Aorta (tissue), 5 donors: ENCODE results near the gene NAA80. TPM values are rescaled to one million over a fixed set of nuclear protein-coding genes. Genes with fewer than 3 reads are reported as not detected.
A peak's percentile ranks its signal among the peaks of the same experiment; 100 is the strongest.

Source experiments
- ATAC-seq: fragments of 200-7000 bp; cut with Tn5 transposase; one replicate; pipeline ENCODE4 v1.9.1; 2022; ENCODE audit warnings: moderate library complexity; ENCODE audit not compliant: low FRiP score
- DNase-seq, 2 donors: peaks; one replicate each; pipeline ENCODE4 v3.0.0-alpha.2; 2020
- H3K27ac ChIP-seq, 2 donors: one replicate each; pipeline ENCODE4 v1.5.1; 2013; ENCODE audit warnings: low read length in 2 of 2, mild to moderate bottlenecking in 2 of 2, moderate library complexity in 2 of 2, control low read depth in 1 of 2, inconsistent platforms in 1 of 2, low read depth in 1 of 2
- H3K27me3 ChIP-seq, 2 donors: one replicate each; pipeline ENCODE4 v1.6.1; 2013; ENCODE audit warnings: control low read depth in 1 of 2, low read length in 1 of 2, mild to moderate bottlenecking in 1 of 2, moderate library complexity in 1 of 2; ENCODE audit not compliant: insufficient read depth in 2 of 2, control insufficient read depth in 1 of 2
- H3K36me3 ChIP-seq, 2 donors: one replicate each; pipeline ENCODE4 v1.6.1; 2013; ENCODE audit warnings: control low read depth in 1 of 2, low read length in 1 of 2, mild to moderate bottlenecking in 1 of 2; ENCODE audit not compliant: insufficient read depth in 2 of 2, control insufficient read depth in 1 of 2
- H3K4me1 ChIP-seq, 2 donors: one replicate each; pipeline ENCODE4 v1.6.1; 2013; ENCODE audit warnings: low read length in 2 of 2, control low read depth in 1 of 2, mild to moderate bottlenecking in 1 of 2, moderate library complexity in 1 of 2; ENCODE audit not compliant: insufficient read depth in 2 of 2, control insufficient read depth in 1 of 2
- H3K4me3 ChIP-seq, 2 donors: one replicate each; pipeline ENCODE4 v1.5.1; 2013; ENCODE audit warnings: low read length in 2 of 2, control low read depth in 1 of 2, mild to moderate bottlenecking in 1 of 2
- H3K9me3 ChIP-seq: one replicate; pipeline ENCODE4 v1.6.1; 2013; ENCODE audit warnings: mild to moderate bottlenecking, low read length; ENCODE audit not compliant: control insufficient read depth
- WGBS, 2 donors: extraction: QIAGEN DNeasy Blood & Tissue Kit; methylation state at CpG; one replicate each; pipeline ENCODE4 v1.1.7; 2013; 5-methylcytosine and 5-hydroxymethylcytosine counted together
- intact Hi-C, 2 donors: fragments of 100-400 bp; cut with DNase I; formaldehyde crosslinking; loops; one replicate each; pipeline versions ENCODE4 v1.14.2 to v1.15.0; 2022
- long read RNA-seq, 2 donors: library from polyadenylated mRNA; unstranded; transcript quantifications; one replicate each; pipeline ENCODE4 v2.0.0, GENCODE V29; 2020 to 2021
- polyA plus RNA-seq, 2 donors: library from polyadenylated mRNA; stranded (reverse); fragments of 200-250 nt; gene quantifications; one replicate each; pipeline ENCODE4 v1.2.3, GENCODE V29; 2013
- total RNA-seq, 2 donors: library from RNA; stranded (reverse); fragmentation: NEBNext Ultra II Directional; extraction: Animal tissue kit (Norgen Biotek cat#: 25700); gene quantifications; one replicate each; pipeline ENCODE4 v1.2.1, GENCODE V29; 2021
- donor health status: healthy with polysubstance abuse.
- donor health status: Bipolar disorder and iron deficiency.
- donor health status: DM: no; HTN: no; CAD: no.
- donor health status: DM: no; HTN: no; CAD: no.
- donor health status: DM: yes; HTN: yes; CAD: no.

NAA80 gene, protein sequence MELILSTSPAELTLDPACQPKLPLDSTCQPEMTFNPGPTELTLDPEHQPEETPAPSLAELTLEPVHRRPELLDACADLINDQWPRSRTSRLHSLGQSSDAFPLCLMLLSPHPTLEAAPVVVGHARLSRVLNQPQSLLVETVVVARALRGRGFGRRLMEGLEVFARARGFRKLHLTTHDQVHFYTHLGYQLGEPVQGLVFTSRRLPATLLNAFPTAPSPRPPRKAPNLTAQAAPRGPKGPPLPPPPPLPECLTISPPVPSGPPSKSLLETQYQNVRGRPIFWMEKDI
- total RNA-seq (10 to 100 TPM; 10.3 to 13.3 TPM), polyA plus RNA-seq (10 to 100 TPM in 1 of 2 donors, 1 to 10 TPM in 1; 2.8 to 16.9 TPM)
- long read RNA-seq, donor 1, partial matches to known transcripts = 0 of 2 reads
- long read RNA-seq, donor 1, other reads (novel, unspliced or antisense) = 0 of 2 reads
- long read RNA-seq, donor 2, partial matches to known transcripts = 0 of 3 reads
- long read RNA-seq, donor 2, other reads (novel, unspliced or antisense) = 0 of 3 reads

- Histone ChIP-seq H3K27ac (peak within 1 kb of the TSS; percentile 53 to 59), H3K9me3 (no peaks in the 10 kb centered on the region), H3K4me1 (no peaks in the 10 kb centered on the region), H3K4me3 (peak within 1 kb of the TSS; percentile 39 to 51), H3K27me3 (no peaks in the 10 kb centered on the region), H3K36me3 (no peaks in the 10 kb centered on the region)
- WGBS, 2 donors = 0 to 1% methylated on average over 59 to 61 of the region's 61 CpGs
- DNase-seq (peak; percentile 99 to 100), ATAC-seq (peak; percentile 96)
- intact Hi-C loops = no loop called here
These were observed at the start of gene NAA80, which contains the start of gene HYAL3 for GRCh38 chr3:50298836-50299637. Gene NAA80, minus strand, starts transcription at chr3:50299405. Its CDS starts 1,942 bp downstream, at chr3:50297463. Gene HYAL3, minus strand, starts transcription at chr3:50299405. Its CDS starts 3,803 bp downstream, at chr3:50295602.

GRCh38 chr3:50347187-50347813 is 48.1 kb upstream of the NAA80 start:
- no peaks in the 10 kb centered on the region for H3K27me3 ChIP-seq
- ATAC-seq = no peak
- H3K4me1 ChIP-seq = no peaks in the 10 kb centered on the region
- no peak overlapping the region for H3K4me3 ChIP-seq
- WGBS, 2 donors = 26% methylated on average over 14 of the region's 14 CpGs
- peak; percentile 83 to 90 for DNase-seq
- H3K9me3 ChIP-seq = no peaks in the 10 kb centered on the region
- no peak overlapping the region for H3K27ac ChIP-seq
- intact Hi-C loops = loop anchor here in 1 of 2 donors (5.0 kb wide), 1 partner anchor 195 kb away; no protein-coding TSS in a partner anchor
- no peaks in the 10 kb centered on the region for H3K36me3 ChIP-seq

- Histone ChIP-seq H3K36me3 (no peaks in the 10 kb centered on the region), H3K4me3 (no peak within 1 kb of the TSS), H3K27me3 (no peaks in the 10 kb centered on the region), H3K27ac (no peak within 1 kb of the TSS), H3K4me1 (no peaks in the 10 kb centered on the region), H3K9me3 (no peaks in the 10 kb centered on the region)
- 7 to 9% methylated on average over 45 of the region's 45 CpGs for WGBS, 2 donors
- DNase-seq (peak; percentile 84 to 94), ATAC-seq (peak; percentile 28)
- intact Hi-C loops = loop anchor here in 1 of 2 donors (5.0 kb wide), 1 partner anchor 197 kb away; no protein-coding TSS in a partner anchor
These were observed 46.5 kb upstream of the NAA80 start, which contains the start of gene ZMYND10 for GRCh38 chr3:50345586-50346234. Gene ZMYND10, minus strand, starts transcription at chr3:50345732. Its CDS starts 153 bp downstream, at chr3:50345579.

DNA sequence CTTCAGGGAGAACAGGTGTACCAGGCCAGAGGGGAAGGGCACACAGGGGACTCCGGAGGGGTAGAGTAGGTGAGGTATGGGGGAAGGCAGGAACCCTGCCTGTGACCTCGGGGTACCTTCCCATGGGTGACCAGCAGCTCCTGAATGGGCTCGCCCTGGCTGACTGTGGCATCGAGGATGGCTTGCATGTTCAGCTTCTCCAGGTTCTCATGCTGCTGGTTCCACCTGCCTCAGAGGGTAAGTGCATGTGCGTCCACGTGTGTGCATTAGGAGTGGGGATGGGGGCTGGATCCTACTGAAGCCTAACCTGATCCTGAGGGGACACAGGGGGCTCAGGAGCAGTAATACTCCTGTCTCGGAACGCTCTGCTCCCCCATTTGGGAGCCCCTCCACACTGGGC is 45.8 kb upstream of the NAA80 start:
- no peaks in the 10 kb centered on the region for H3K4me1 ChIP-seq

DNA sequence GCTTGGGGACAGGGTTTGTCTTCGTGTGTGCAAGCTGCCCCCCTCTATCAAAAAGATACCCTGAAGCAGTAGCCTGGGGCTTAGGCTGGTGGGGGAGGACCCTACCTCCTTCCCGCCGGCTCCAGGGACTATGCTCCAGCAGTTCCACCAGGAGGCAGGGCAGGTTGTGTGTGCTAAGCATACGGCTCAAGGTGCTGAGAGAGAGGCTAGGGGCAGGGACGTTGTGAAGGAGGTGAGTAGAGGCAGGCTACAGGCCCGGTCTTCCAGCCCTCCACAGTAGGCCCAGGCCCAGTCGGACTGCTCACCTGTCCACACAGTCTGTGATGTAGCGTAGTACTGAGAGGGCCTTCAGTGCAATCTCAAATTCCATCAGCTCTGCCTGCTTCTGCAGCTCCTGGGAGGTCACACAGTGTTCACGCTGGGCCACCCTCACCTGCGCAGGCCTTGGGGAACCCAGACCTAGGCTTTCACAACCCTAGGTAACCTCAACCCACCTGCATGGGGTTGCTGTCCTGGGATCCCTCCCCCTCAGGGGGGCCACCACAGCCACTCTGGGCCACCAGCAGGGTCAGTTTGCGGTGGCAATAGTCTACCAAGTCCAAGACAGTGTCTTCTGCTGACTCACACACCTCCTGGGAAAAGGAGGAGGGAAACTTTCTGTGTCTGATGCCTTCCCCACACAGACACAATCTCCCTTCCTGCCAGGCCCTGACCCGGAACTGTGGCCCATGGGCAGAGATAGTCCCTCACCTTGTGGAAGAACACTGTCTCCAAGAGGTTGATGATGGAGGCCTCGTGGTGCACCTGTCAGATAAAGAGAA is 43.8 kb upstream of the NAA80 start:
- no peaks in the 10 kb centered on the region for H3K4me1 ChIP-seq
- 84 to 86% methylated on average over 13 of the region's 13 CpGs for WGBS, 2 donors
- H3K36me3 ChIP-seq = no peaks in the 10 kb centered on the region

More for the DNA sequence above, 45.8 kb upstream of the NAA80 start:
- H3K27ac ChIP-seq = no peak overlapping the region
- H3K9me3 ChIP-seq = no peaks in the 10 kb centered on the region
- ATAC-seq = no peak
- intact Hi-C loops = loop anchor here in 1 of 2 donors (5.0 kb wide), 1 partner anchor 197 kb away; no protein-coding TSS in a partner anchor
- DNase-seq = no peak
- H3K4me3 ChIP-seq = no peak overlapping the region
- WGBS, 2 donors = 66 to 71% methylated on average over 8 of the region's 8 CpGs
- no peaks in the 10 kb centered on the region for H3K27me3 ChIP-seq
- H3K36me3 ChIP-seq = no peaks in the 10 kb centered on the region

GRCh38 chr3:50341996-50342650 is 42.9 kb upstream of the NAA80 start:
- no peak for DNase-seq
- H3K4me1 ChIP-seq = no peaks in the 10 kb centered on the region

More for the DNA sequence above, 43.8 kb upstream of the NAA80 start:
- DNase-seq (no peak), ATAC-seq (no peak)
- intact Hi-C loops = no loop called here
- H3K27me3 ChIP-seq = no peaks in the 10 kb centered on the region
- no peak overlapping the region for H3K4me3 ChIP-seq
- no peaks in the 10 kb centered on the region for H3K9me3 ChIP-seq
- H3K27ac ChIP-seq = no peak overlapping the region

DNA sequence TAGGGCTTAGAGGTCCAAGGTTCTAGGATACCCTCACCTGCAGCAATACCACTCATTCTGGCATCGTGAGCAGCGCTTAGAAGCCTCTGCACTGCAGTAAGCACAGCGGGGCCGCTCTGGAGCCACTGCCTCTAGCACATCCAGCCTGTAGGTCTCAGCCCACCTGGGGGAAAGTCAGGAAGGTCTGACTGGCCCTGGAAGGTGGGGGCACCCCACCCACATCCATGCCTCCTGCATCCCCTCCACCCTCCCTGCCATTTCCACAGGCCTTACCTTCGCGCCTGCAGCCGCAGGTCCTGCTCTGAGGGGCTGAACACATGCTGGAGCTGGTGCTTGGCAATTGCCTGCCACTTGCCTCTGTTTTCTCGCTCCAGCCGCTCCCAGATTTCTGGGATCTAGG is 42.3 kb upstream of the NAA80 start:
- Histone ChIP-seq H3K9me3 (no peaks in the 10 kb centered on the region), H3K4me1 (no peaks in the 10 kb centered on the region), H3K27ac (no peak overlapping the region), H3K36me3 (no peaks in the 10 kb centered on the region), H3K4me3 (no peak overlapping the region), H3K27me3 (no peaks in the 10 kb centered on the region)
- intact Hi-C loops = no loop called here
- ATAC-seq = no peak
- DNase-seq = no peak
- 90 to 95% methylated on average over 9 of the region's 9 CpGs for WGBS, 2 donors

More at GRCh38 chr3:50341996-50342650, 42.9 kb upstream of the NAA80 start:
- Histone ChIP-seq H3K36me3 (no peaks in the 10 kb centered on the region), H3K27ac (no peak overlapping the region), H3K4me3 (no peak overlapping the region), H3K9me3 (no peaks in the 10 kb centered on the region), H3K27me3 (no peaks in the 10 kb centered on the region)
- no peak for ATAC-seq
- 90 to 94% methylated on average over 13 of the region's 13 CpGs for WGBS, 2 donors
- intact Hi-C loops = no loop called here
